IMR-90 (cell line): ENCODE measurements around the gene CLC. TPM values are rescaled to one million over a fixed set of nuclear protein-coding genes. Genes with fewer than 3 reads are reported as not detected.

Experiments
- ATAC-seq: fragments of 200-7000 bp; cut with Tn5 transposase; 2 replicates; pipeline ENCODE4 v1.9.1; 2020; ENCODE audit warnings: low read depth, mild to moderate bottlenecking, moderate library complexity
- BruUV-seq: library from RNA; stranded (reverse); fragments of 400-500 nt; replicated peaks from 2 replicates; lab custom pipeline; 2021; lab: Mats Ljungman, UMichigan
- CTCF ChIA-PET: fragments of 300-600 bp; formaldehyde crosslinking; extraction: SDS; loops from one replicate; lab custom pipeline; 2021; ENCODE audit warnings: antibody characterized with exemption; lab: Yijun Ruan, JAX
- POLR2A ChIA-PET: fragments of 300-600 bp; sonication (Branson Sonifier 250); formaldehyde crosslinking; loops from one replicate; lab custom pipeline; 2022; ENCODE audit warnings: antibody characterized with exemption; ENCODE audit not compliant: unreplicated experiment; lab: Charles Lee
- DNase-seq: peaks from one replicate; pipeline ENCODE4 v3.0.0; 2013
- H2AFZ ChIP-seq: replicated peaks from 2 replicates; pipeline ENCODE3; 2013; ENCODE audit warnings: low read length, mild to moderate bottlenecking; ENCODE audit not compliant: poor library complexity
- H2AK5ac ChIP-seq: 2 replicates; pipeline ENCODE4 v1.6.1; 2013; ENCODE audit warnings: low read depth, low read length, inconsistent platforms
- H2AK9ac ChIP-seq: replicated peaks from 2 replicates; pipeline ENCODE3; 2013; ENCODE audit warnings: mild to moderate bottlenecking, low read depth, low read length, moderate library complexity; ENCODE audit not compliant: poor library complexity
- H2BK120ac ChIP-seq: 2 replicates; pipeline ENCODE4 v1.6.1; 2013; ENCODE audit warnings: low read depth, low read length, inconsistent platforms
- H2BK15ac ChIP-seq: 3 replicates; pipeline ENCODE4 v1.6.1; 2013; ENCODE audit warnings: low read depth, low read length, inconsistent platforms
- H2BK20ac ChIP-seq: 2 replicates; pipeline ENCODE4 v1.6.1; 2013; ENCODE audit warnings: low read depth, mild to moderate bottlenecking, inconsistent platforms, low read length, moderate library complexity
- H2BK5ac ChIP-seq: 2 replicates; pipeline ENCODE4 v1.6.1; 2013; ENCODE audit warnings: mild to moderate bottlenecking, low read depth, low read length, inconsistent platforms; ENCODE audit not compliant: poor library complexity, severe bottlenecking
- H3K14ac ChIP-seq: replicated peaks from 2 replicates; pipeline ENCODE4 v1.6.1; 2013; ENCODE audit warnings: low read depth, low read length, inconsistent platforms
- H3K18ac ChIP-seq: 2 replicates; pipeline ENCODE4 v1.6.1; 2013; ENCODE audit warnings: low read depth, low read length, control low read depth
- H3K23ac ChIP-seq: 2 replicates; pipeline ENCODE4 v1.6.1; 2013; ENCODE audit warnings: low read depth, low read length, inconsistent platforms
- H3K27ac ChIP-seq: 2 replicates; pipeline ENCODE4 v1.5.1; 2013; ENCODE audit warnings: mild to moderate bottlenecking, control low read depth, low read length; ENCODE audit not compliant: insufficient read depth
- H3K27me3 ChIP-seq: 2 replicates; pipeline ENCODE4 v1.6.1; 2013; ENCODE audit warnings: low read length; ENCODE audit not compliant: control insufficient read depth, insufficient read depth
- H3K36me3 ChIP-seq: 2 replicates; pipeline ENCODE4 v1.6.1; 2013; ENCODE audit warnings: low read length, mixed read lengths; ENCODE audit not compliant: control insufficient read depth, insufficient read depth
- H3K4ac ChIP-seq: 2 replicates; pipeline ENCODE4 v1.6.1; 2013; ENCODE audit warnings: low read depth, low read length, inconsistent platforms
- H3K4me1 ChIP-seq: 2 replicates; pipeline ENCODE4 v1.6.1; 2013; ENCODE audit warnings: low read length, mixed read lengths; ENCODE audit not compliant: control insufficient read depth, insufficient read depth
- H3K4me2 ChIP-seq: 2 replicates; pipeline ENCODE4 v1.6.1; 2013; ENCODE audit warnings: low read depth, mild to moderate bottlenecking, control low read depth, low read length, moderate library complexity
- H3K4me3 ChIP-seq: 2 replicates; pipeline ENCODE4 v1.5.1; 2013; ENCODE audit warnings: low read depth, mild to moderate bottlenecking, control low read depth, low read length, moderate library complexity; ENCODE audit not compliant: insufficient read depth
- H3K56ac ChIP-seq: 2 replicates; pipeline ENCODE4 v1.6.1; 2013; ENCODE audit warnings: low read length, inconsistent platforms; ENCODE audit not compliant: insufficient read depth; ENCODE audit errors: extremely low read depth
- H3K79me1 ChIP-seq, 2 experiments: 2 replicates each; pipeline ENCODE4 v1.6.1; 2013; ENCODE audit warnings: low read length in 2 of 2, inconsistent platforms in 1 of 2, low read depth in 1 of 2
- H3K9ac ChIP-seq: 2 replicates; pipeline ENCODE4 v1.6.1; 2013; ENCODE audit warnings: low read depth, low read length, control low read depth
- H3K9me1 ChIP-seq: 2 replicates; pipeline ENCODE4 v1.6.1; 2013; ENCODE audit warnings: low read length, inconsistent platforms; ENCODE audit not compliant: insufficient read depth
- H3K9me3 ChIP-seq: 2 replicates; pipeline ENCODE4 v1.6.1; 2013; ENCODE audit warnings: low read length; ENCODE audit not compliant: control insufficient read depth, insufficient read depth
- H4K20me1 ChIP-seq: 2 replicates; pipeline ENCODE4 v1.6.1; 2013; ENCODE audit warnings: low read length, inconsistent platforms; ENCODE audit not compliant: insufficient read depth
- H4K5ac ChIP-seq: 2 replicates; pipeline ENCODE4 v1.6.1; 2013; ENCODE audit warnings: mild to moderate bottlenecking, low read depth, low read length, control low read depth
- H4K8ac ChIP-seq, 2 experiments: 2 replicates each; pipeline ENCODE4 v1.6.1; 2013; ENCODE audit warnings: low read depth in 2 of 2, low read length in 2 of 2, control low read depth in 1 of 2, inconsistent platforms in 1 of 2
- H4K91ac ChIP-seq: 2 replicates; pipeline ENCODE4 v1.6.1; 2013; ENCODE audit warnings: low read depth, low read length, inconsistent platforms; ENCODE audit not compliant: insufficient read depth
- CEBPB ChIP-seq: IDR thresholded peaks from 2 replicates; pipeline ENCODE4 v1.6.1; 2012; ENCODE audit warnings: low read depth, low read length, improper control_type of control experiment
- CHD1 ChIP-seq: IDR thresholded peaks from 2 replicates; pipeline ENCODE4 v1.6.1; 2012; ENCODE audit warnings: low read depth, low read length, improper control_type of control experiment
- FOS ChIP-seq: fragments of 150-350 bp; IDR thresholded peaks from 2 replicates; pipeline ENCODE4 v1.6.1; 2016; ENCODE audit warnings: low read depth, low read length
- MAZ ChIP-seq: IDR thresholded peaks from 2 replicates; pipeline ENCODE4 v1.6.1; 2012; ENCODE audit warnings: low read depth, mild to moderate bottlenecking, low read length, improper control_type of control experiment, moderate library complexity, borderline replicate concordance
- MXI1 ChIP-seq: IDR thresholded peaks from 2 replicates; pipeline ENCODE4 v1.6.1; 2012; ENCODE audit warnings: low read depth, mild to moderate bottlenecking, low read length, moderate library complexity, borderline replicate concordance
- NFE2L2 ChIP-seq: fragments of 150-350 bp; IDR thresholded peaks from 2 replicates; pipeline ENCODE4 v1.6.1; 2016; ENCODE audit warnings: low read depth, mild to moderate bottlenecking, low read length
- RFX5 ChIP-seq: IDR thresholded peaks from 2 replicates; pipeline ENCODE4 v1.8.0; 2012; ENCODE audit warnings: low read depth, mild to moderate bottlenecking, low read length, moderate library complexity
- SMC3 ChIP-seq: fragments of 150-350 bp; IDR thresholded peaks from 2 replicates; pipeline ENCODE4 v1.6.1; 2016; ENCODE audit warnings: low read depth, mild to moderate bottlenecking, antibody characterized with exemption, low read length, moderate library complexity
- WGBS, 2 experiments: methylation state at CpG; one replicate each; pipeline versions ENCODE4 v1.1.5 to v1.1.7; 2013; ENCODE audit warnings: missing lambda C conversion rate in 2 of 2; ENCODE audit not compliant: insufficient read length in 1 of 2; ENCODE audit errors: extremely low coverage in 2 of 2; 5-methylcytosine and 5-hydroxymethylcytosine counted together
- dilution Hi-C: fragments of 300-500 bp; cut with HindIII; formaldehyde crosslinking; loops from one replicate; pipeline ENCODE4 v1.14.3; 2018; ENCODE audit warnings: low sequenced_read_pairs; ENCODE audit not compliant: unreplicated experiment
- in situ Hi-C: fragments of 300-500 bp; cut with MboI; formaldehyde crosslinking; loops from 3 replicates; pipeline ENCODE4 v1.14.3; 2019; ENCODE audit warnings: low sequenced_read_pairs, inconsistent platforms, mixed read lengths
- intact Hi-C: fragments of 100-400 bp; cut with micrococcal nuclease; formaldehyde crosslinking; loops from 2 replicates; pipeline ENCODE4 v1.10.0; 2022
- polyA plus RNA-seq, 3 experiments: library from polyadenylated mRNA; depleted of rRNA; stranded (reverse); fragments of >200 nt; gene quantifications; 2 replicates each; pipeline ENCODE4 v1.2.3, GENCODE V29; 2012; ENCODE audit warnings: low replicate concordance in 1 of 3
- total RNA-seq: library from RNA; depleted of rRNA; stranded (reverse); fragments of >200 nt; gene quantifications from 2 replicates; pipeline ENCODE4 v1.2.3, GENCODE V29; 2012
- TF ChIP-seq, protein P1 (sequence below): fragments of 150-350 bp; IDR thresholded peaks from 2 replicates; pipeline ENCODE4 v1.6.1; 2016; ENCODE audit warnings: low read depth, mild to moderate bottlenecking, low read length, moderate library complexity, borderline replicate concordance
- TF ChIP-seq, protein P2 (sequence below): conservative IDR thresholded peaks from 2 replicates; pipeline ENCODE4 v1.5.1; 2012; ENCODE audit warnings: mild to moderate bottlenecking, low read depth, low read length, improper control_type of control experiment
- TF ChIP-seq, protein P3 (sequence below): fragments of 150-350 bp; IDR thresholded peaks from 2 replicates; pipeline ENCODE4 v1.6.1; 2017; ENCODE audit warnings: mild to moderate bottlenecking, antibody characterized with exemption, low read length, low read depth

Gene CLC
- total and polyA plus RNA-seq, 2 of the 4 experiments (the other 2 are of a cell fraction): not detected

DNA sequence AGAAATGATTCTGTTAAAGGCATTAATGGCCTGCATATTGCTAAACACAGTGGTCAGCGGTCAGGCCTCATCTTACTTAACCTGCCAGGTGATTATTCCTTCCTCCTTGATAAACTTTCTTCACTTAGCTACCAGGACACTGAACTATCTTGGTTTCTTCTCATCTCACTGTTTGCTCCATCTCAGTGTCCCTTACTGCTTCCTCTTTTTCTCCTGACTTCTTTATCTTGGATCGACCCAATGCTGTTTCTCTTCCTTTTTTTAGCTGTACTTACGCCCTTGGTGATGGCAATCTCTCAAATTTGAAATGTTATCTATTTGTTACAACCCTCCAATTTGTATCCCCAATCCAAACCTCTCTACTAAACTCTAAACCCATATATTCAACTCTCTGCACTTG lies 7.8 kb upstream of the CLC start:
- H3K27me3 ChIP-seq: no peaks in the 10 kb centered on the region
- no peak overlapping the region for H2AK5ac ChIP-seq
- ChIA-PET CTCF (no interaction called here), POLR2A (no interaction called here)
- H3K79me1 ChIP-seq: no peaks in the 10 kb centered on the region
- TF ChIP-seq, protein P1, sequence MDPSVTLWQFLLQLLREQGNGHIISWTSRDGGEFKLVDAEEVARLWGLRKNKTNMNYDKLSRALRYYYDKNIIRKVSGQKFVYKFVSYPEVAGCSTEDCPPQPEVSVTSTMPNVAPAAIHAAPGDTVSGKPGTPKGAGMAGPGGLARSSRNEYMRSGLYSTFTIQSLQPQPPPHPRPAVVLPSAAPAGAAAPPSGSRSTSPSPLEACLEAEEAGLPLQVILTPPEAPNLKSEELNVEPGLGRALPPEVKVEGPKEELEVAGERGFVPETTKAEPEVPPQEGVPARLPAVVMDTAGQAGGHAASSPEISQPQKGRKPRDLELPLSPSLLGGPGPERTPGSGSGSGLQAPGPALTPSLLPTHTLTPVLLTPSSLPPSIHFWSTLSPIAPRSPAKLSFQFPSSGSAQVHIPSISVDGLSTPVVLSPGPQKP: no peak
- TF ChIP-seq, protein P2, sequence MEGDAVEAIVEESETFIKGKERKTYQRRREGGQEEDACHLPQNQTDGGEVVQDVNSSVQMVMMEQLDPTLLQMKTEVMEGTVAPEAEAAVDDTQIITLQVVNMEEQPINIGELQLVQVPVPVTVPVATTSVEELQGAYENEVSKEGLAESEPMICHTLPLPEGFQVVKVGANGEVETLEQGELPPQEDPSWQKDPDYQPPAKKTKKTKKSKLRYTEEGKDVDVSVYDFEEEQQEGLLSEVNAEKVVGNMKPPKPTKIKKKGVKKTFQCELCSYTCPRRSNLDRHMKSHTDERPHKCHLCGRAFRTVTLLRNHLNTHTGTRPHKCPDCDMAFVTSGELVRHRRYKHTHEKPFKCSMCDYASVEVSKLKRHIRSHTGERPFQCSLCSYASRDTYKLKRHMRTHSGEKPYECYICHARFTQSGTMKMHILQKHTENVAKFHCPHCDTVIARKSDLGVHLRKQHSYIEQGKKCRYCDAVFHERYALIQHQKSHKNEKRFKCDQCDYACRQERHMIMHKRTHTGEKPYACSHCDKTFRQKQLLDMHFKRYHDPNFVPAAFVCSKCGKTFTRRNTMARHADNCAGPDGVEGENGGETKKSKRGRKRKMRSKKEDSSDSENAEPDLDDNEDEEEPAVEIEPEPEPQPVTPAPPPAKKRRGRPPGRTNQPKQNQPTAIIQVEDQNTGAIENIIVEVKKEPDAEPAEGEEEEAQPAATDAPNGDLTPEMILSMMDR: no peak
- TF ChIP-seq MAZ: no peak
- TF ChIP-seq, protein P3, sequence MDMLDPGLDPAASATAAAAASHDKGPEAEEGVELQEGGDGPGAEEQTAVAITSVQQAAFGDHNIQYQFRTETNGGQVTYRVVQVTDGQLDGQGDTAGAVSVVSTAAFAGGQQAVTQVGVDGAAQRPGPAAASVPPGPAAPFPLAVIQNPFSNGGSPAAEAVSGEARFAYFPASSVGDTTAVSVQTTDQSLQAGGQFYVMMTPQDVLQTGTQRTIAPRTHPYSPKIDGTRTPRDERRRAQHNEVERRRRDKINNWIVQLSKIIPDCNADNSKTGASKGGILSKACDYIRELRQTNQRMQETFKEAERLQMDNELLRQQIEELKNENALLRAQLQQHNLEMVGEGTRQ: no peak
- TF ChIP-seq FOS: no peak
- no peak for TF ChIP-seq RFX5
- TF ChIP-seq SMC3: no peak
- no peak for TF ChIP-seq MXI1
- no peak for TF ChIP-seq CEBPB
- TF ChIP-seq CHD1: no peak
- no peak for TF ChIP-seq NFE2L2
- no peak overlapping the region for H2BK120ac ChIP-seq
- no peak overlapping the region for H2AK9ac ChIP-seq
- intact Hi-C loops: no loop called here
- no peak overlapping the region for H3K14ac ChIP-seq
- DNase-seq: no peak
- no peak overlapping the region for H4K8ac ChIP-seq
- no peak overlapping the region for H3K9ac ChIP-seq
- H3K9me1 ChIP-seq: no peaks in the 10 kb centered on the region
- H4K5ac ChIP-seq: no peak overlapping the region
- in situ Hi-C loops: no loop called here
- H2BK5ac ChIP-seq: no peak overlapping the region
- H4K91ac ChIP-seq: no peak overlapping the region
- no peaks in the 10 kb centered on the region for H3K9me3 ChIP-seq
- dilution Hi-C loops: no loop called here
- H3K23ac ChIP-seq: no peak overlapping the region
- H3K4me2 ChIP-seq: no peak overlapping the region
- no peaks in the 10 kb centered on the region for H3K4me1 ChIP-seq
- no peak overlapping the region for H2AFZ ChIP-seq
- H2BK15ac ChIP-seq: no peak overlapping the region
- H3K27ac ChIP-seq: no peak overlapping the region
- no peaks in the 10 kb centered on the region for H3K36me3 ChIP-seq
- no peak overlapping the region for H2BK20ac ChIP-seq
- ATAC-seq: no peak
- H3K4me3 ChIP-seq: no peak overlapping the region
- no peak overlapping the region for H3K56ac ChIP-seq
- no peak overlapping the region for H3K4ac ChIP-seq
- no peak overlapping the region for H3K18ac ChIP-seq
- WGBS, 2 experiments: no CpG with 5 or more reads among the region's 3 CpGs
- BruUV-seq: no TSS peak
- no peaks in the 10 kb centered on the region for H4K20me1 ChIP-seq
